GM18520 (cell line): ENCODE results near the gene DLG2.

ENCODE experiments used
- ATAC-seq: cut with Tn5 transposase; IDR thresholded peaks from one replicate; pipeline ENCODE4 v1.9.1; 2021; ENCODE audit not compliant: unreplicated experiment

Gene DLG2

DNA sequence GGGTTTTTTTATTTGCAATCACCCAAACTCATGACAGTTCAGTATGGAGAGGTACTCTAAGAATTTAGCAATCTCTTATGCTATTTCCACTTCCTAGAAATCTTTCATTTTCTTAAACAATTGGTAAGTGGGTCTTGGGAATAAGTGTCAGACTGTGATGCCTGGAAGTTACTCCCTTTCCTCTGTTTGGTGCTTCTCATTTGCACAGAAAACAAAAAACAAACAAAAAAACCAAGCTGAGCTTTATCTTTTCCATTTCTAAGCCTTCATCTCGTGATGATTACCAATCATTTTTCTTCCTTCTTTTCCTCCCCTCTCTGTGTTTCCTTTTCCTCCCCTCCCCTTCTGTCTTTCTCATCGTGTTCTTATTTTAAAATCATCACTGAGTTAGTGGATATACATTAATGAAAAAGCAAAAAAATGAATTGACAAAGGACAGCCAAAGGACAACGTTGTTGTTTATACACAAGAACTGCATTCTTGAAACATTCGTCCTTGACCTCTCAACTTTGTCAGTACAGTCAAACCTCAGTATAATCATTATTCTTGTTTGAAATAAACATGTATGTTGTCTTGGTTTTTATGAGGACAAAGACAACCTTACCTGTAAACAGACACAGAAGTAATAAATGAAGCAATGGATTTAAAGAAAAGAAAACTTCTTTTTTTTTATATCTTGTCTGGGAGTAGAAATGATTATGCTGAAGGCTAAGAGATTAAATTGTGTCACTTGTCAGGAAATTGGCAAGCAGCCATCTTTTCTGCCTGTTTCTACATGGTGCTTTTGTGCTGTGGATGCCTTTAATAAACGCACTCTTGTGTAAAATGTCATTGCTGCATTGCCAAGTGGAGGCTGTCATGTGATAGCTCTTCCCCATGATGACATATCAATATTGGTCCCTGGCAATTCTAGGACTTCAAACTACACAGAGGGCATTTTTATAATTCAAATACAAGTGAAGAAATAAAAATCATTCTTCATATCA, 1537.8 kb downstream of the DLG2 start:
- ATAC-seq, result no peak

DNA sequence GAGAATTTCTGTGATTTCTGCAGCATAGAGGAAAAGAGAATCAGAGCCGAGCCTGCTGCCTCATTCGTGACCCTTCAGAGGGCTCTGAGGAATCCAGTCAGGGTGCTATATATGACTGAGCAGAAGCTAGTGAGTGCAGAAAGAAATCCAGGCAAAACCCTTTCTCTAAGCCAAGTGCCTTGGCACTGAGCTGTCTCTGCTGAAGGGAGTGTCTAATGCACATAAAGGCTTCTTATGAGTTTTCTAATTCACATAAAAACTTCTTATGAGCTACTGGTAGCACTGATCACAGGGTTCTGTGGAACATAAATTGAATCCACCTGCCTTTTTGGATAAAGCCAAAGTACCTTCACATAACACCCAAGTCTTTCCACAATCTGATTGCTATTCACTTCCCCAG, 1555.3 kb downstream of the DLG2 start:
- ATAC-seq, result no peak

DNA sequence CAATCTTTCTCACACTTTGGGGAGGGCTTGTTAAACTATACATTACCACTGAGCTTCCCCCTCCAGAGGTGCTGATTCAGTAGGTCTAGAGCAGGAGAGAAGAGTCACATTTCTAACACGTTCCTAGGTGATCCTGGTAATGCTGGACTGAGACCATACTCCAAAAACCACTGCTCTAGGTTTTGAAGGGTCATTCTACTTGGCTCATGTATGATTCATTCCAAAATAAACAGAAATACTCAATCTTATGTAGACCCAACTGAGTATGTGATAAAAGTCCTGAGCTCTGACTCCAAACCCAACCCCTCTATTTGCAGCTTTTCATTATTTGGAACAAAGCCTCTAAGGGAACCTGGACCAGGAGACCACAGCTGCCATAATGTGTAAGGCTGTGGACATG, 1558.1 kb downstream of the DLG2 start:
- no peak for ATAC-seq

DNA sequence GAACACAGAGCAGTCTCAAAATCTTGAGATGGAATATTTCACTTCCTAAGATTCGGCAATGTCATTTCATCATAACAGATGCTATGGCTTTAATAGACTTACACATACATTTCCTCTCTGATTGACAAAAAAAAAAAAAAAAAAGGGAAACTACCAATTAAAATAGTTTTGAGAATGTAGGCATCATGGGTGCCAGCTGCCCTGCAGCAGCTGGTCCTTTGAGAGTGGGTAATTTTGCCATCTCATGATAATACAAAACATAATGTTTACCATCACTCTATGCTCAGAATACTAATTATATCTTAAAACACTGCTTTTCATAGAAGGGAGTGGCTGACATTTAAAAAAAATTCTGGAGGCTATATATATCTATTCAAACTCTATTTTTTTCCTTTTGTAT, 1565.4 kb downstream of the DLG2 start:
- no peak for ATAC-seq

DNA sequence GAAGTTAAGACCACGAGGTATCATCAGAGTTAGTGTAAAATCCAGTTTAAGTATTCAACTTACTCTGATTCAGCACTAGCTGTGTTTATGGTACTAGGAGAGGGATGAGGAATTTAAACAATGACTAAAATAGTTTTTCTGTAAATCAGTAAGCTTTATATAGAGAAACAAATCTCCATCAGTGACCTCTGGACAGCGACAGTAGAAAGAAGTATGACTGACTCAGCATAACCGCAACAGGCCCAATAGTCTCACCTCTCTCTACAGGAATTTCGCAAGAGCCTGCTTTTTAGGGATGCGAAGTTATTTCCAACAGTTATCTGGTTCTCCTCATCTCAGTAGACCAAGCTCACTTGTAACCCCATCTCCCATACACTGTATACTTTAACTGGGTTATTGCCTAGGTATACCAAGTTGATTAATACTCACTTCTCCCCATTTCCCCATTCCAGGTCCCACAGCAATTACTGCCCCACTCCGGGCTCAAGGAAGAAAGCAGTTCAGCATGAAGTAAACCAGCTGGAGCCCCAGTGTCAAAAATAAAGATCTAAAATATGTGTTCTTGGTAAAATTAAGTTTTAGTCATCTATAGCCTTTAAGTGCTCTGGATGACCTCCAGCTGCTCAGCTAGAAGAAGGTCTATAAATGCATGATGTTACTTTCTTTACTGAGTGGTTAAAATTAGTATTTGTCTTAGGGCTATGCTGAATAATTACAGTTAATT, 1570.3 kb downstream of the DLG2 start:
- no peak for ATAC-seq

DNA sequence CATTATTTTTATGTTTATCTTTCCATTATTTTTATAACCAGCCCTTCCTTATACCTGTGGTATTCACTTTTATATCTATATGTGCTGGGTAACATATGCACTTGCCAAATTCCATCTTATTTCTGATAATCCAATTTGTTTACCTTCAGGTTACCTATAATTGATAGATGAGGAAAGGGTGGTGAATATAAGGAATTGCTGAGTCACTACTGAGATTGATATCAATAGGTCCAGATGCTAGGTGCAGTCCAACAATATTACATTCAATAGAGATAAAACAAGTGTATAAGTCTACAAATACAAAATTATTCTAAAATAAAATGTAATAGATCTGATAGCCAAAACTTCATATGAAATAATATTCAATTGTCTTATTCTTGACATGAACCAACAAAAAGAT, 1582.0 kb downstream of the DLG2 start:
- ATAC-seq, result no peak

DNA sequence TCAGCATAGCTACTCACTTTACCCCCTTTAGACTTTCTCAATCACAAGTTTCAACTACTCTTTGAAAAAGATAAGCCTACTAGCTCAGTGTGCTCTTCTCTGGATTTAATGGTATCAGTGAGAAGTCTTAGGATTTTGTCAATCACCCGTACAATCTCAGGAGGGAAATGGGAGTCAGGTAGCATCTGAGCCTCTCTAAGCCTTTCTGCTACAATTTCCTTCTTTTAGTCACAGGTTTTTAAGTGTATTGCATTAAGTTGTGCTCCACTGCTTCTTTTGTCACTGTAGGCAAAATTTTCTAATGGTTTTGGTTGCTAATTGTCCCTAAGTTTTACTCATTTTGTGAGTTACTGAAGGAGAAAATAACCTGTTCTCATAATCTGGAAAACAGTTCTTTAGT, 1582.4 kb downstream of the DLG2 start:
- ATAC-seq, result no peak

DNA sequence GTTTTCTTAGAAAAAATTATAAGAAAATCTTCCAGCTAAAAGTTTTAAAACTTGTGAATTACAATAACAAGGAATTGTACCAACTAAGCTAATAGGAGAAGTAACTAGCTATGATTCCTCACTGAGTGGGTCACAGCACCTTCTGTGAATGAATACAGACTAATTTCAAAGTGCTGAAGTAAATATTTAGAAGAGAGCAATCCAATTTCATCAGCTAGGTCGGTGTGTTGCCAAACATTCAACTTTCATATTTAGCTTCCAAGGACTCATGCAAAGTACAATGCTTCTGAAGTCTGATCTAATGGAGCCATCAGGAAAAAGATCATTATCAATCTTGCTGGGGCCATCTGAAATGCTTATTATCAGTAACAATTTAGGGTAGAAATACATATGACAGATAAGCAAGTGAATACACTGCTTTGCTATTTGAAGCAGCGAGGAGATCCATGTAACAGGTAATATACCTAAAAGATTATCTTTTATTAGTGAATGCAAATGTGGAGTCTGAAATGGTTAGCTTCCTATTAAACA, 1590.4 kb downstream of the DLG2 start:
- ATAC-seq, result no peak

DNA sequence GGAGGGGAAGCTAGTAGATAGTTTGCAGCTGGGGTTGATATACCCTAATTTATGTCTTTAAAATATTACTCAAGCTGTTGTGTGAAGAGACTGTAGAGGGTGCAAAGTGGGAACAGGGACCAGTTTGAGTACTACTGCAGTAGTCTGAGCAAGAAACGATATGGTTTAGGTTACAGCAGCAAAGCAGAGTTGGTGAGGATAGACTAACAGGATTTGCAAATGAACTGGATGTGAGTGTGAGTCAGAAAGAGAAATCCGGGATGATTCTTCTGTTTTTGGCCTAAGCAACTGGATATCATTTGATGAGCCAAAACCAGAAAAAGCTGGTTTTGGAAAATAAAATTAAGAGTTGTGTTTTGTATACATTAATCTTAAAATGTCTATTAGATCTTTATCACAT, 1591.5 kb downstream of the DLG2 start:
- no peak for ATAC-seq

DNA sequence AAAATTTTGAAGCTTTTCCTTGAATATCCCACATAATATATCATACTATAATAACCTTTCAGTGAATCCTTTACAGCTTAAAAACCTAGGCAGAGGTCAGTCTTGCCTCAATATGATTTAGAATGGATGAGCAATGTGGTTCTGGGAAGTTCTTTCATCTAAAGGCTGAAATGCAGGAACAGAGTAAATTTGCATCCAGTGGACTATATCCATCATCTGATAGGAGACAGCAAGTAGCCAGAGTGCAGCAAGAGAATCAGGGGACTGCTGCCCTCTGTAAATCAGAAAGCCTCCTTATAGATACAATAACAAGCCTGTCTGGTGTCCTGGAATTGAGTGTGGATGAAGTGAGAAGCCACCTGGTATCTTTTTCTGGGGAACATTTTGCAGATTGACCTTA, 1592.7 kb downstream of the DLG2 start:
- ATAC-seq, result no peak

DNA sequence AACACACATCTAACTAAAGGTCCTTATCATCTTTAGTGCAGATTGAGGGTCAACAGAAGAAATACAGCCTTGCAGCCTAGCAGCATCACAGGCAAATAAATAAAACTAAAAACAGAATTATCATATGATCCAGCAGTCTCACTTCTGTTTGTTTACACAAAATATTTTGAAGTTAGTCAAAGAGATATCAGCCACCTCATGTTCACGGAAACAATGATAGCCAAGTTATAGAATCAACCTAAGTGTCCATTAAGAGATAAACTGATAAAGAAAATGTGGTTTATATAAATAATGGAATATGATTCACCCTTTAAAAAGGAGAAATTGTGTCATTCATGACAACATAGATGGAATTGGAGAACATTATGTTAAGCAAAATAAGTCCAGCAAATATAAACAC, 1602.9 kb downstream of the DLG2 start:
- no peak for ATAC-seq

DNA sequence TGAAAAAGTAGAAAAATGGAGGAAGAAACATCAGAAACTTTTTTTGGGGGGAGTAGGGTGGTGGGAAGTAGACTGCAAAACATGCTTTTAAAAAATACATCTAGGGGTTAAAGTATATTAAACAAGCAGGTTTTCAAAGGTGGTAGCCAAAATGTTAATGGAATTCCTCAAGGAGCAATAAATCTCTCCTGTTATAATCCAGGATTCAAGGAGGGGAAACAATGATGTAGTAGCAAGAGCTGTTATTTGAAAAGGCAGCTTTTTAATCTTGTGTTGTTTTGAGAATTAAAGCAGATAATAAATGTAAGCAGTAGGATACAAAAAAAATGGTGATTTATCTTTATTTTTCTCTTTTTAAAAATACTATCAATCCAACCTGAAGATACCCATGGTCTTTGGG, 1604.4 kb downstream of the DLG2 start:
- no peak for ATAC-seq

DNA sequence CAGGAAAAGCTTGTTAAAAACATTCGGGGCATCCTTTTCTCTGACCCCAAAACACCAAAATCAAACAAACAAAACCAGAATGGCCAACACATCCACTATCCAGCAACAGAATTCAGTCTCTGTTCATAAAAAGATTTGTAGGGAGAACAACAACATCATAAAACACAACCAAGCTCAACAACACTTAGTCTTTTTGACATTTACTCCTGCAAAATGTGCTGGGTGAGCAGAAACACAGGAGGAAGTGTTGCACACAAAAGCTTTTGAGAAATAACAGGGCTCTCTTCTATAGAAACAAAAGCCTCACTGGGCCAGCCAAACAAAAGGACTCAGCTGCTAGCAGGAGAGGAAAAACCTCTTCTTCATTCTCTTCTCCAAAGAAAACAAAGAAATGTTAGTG, 1604.9 kb downstream of the DLG2 start:
- ATAC-seq, result no peak

DNA sequence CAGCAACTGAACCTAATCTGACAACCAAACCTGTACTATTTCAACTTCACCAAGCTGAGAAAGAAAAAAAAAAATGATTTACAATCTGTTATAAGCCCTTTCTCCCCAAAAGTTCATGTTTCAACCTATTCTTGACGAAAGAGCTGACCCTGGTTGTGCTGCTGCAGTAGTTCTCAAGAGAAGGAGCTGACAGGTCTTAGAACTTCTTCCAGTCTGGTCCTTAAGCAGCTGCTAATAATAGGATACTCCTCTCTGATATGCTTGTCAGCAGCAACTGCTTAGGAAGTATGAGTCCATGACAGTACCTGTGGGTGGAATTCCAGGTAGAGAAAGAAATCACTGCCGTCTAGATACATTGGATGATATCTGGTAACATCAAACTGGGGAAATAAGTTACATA, 1605.9 kb downstream of the DLG2 start:
- ATAC-seq, result no peak

DNA sequence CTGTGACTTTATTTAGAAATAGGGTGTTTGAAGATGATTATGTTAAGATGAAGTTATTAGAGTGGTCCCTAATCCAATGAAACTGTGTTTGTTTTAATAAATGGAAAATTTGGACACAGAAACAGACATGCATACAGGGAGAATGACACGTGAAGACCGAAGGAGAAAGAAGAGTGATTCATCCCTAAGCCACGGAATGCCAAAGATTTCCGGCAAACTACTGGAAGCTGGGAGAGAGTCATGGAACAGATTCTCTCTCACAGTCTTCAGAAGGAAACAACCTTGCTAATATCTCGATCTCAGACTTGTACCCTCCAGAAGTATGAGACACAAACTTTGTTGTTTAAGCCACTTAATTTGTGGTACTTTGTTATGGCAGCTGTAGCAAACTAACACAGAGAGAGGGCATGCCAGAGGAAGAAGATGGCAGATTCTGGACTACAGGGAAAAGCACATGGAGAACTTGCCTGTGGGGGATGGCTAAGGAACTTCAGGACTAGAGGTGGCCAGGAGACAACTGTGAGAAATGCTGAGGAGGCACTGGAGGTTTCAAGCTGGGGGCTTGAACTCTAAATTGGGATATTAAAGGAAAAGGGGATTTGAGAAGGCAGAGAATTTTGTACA, 1607.5 kb downstream of the DLG2 start:
- ATAC-seq, result no peak

DNA sequence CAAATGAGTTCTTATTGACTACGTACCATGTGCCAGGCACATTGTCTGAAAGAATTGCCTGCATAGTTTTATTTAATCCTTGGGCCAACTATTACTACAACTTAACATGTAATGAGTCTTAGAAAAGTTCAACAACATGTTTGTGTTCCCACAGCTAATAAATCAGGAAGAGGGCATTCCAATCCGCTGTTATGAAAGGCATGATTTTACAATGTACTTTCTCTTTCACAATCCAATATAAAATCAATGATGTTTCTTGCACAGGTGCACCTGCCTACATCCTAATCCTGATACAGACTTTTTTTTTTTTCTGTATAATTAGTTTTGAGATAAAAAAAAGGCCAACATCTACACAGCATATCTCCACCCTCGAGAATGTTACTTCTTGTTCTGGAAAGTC, 1612.6 kb downstream of the DLG2 start:
- no peak for ATAC-seq

DNA sequence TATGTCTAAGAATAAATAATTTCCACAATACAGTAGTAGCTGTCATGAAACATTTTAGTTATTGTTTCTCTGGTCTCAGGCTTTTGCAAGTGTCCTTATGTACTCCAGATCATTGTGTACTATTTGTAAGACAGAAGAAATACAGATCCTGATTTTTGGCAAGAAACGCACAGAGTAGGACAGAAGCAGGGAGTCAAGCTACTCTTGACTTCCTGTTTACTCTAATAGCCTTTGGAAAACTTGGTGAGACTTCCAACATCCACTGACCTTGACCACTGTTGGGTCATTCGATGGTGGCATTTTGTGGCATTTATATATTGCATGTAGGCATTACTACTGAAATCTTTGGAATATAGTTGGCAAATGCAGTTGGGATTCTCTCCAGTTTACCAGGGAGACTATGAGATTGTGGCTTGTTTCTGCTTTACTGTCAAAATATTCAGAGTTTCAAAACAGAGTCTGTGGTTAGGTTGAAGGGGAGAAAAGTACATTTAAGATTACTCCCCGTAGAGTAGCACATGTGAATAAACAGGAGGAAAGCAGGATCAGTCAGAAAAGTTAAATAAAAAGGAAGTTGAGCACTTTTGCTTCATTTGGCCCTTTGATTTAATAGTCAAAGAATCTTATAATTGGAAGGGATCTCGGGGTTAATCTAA, 1614.8 kb downstream of the DLG2 start:
- ATAC-seq, result no peak

DNA sequence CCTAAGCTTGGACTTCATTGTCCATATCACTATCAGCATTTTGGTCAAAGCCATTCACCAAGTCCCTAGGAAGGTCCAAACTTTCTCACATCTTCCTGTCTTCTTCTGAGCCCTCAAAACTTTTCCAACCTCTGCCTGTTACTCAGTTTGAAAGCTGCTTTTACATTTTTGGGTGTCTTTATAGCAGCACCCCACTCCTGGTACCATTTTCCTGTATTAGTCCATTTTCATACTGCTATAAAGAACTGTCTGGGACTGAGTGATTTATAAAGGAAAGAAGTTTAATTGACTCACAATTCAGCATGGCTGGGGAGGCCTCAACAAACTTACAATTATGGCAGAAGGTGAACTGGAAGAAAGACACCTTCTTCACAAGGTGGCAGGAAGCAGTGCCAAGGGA, 1624.0 kb downstream of the DLG2 start:
- no peak for ATAC-seq

DNA sequence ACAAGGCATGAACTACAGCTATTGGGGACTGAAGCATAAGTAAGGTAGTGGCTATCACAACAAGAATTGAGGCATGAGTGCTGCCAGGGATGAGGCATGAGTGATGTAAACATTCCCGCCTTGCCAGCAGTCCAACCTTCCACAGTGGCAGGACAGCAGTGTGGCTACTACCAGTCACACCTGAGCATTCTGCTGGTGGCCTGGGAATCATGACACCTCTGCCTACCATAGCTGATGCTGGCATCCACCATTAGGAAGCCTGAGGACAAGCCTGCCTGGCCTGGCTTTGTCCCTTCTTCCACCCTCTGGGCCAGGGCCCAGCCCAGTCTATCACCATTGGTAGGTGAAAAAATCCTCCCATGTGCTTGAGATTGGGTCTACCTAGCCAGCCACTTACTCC, 1628.2 kb downstream of the DLG2 start:
- no peak for ATAC-seq

DNA sequence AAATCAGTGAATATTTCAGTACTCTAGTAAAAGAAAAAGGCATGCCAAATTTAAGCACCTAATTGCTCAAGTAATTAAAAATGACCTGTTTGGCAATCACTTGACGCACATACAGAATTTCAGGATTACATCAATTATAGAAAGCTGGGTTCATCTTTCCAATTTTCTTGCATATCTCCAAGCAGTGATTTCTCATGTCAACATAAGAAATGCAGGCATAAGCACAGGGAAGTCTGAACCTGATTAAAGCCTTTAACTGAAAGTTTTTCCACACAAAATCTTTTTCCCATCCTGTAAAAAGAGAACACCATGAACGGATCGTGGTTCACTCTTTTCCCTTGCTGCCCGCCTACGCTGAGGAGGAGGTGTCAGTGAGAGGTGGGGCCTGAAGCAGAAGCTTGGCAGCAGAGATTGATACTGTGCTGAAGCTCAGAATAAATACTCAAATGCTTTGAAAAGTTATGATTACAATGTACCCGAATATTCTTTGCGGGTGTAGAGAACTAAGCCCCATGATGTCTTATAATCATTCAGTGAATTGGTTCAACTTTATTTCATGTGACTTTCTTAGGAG, 1636.9 kb downstream of the DLG2 start:
- no peak for ATAC-seq

DNA sequence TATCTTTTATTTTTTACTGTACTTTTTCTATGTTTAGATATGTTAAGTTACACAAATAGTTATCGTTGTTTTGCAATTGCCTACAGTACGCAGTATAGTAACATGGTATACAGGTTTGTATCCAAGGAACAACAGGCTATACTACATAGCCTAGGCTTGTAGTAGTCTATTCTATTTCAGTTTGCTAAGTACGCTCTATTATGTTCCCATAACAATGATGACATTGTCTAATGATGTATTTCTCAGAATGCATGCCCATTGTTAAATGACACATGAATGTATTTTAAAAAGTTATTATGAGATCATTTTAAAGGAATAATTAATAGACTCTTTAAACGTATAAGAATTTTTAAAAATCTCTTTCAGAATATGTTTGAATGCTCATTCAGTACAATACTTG, 1644.3 kb downstream of the DLG2 start:
- ATAC-seq, result no peak
